KMS-11 (cell line): Measurements from ENCODE around the gene KCNMB2.
"Not testable (repeated sequence)": the region's sequence is repeated elsewhere in the genome, so short reads cannot be mapped to it uniquely, and the experiment has no call there.

Experiments used
- H2AFZ ChIP-seq: fragments of 200-600 bp; sonication (generic); 2 replicates; pipeline ENCODE4 v1.6.1; 2016; ENCODE audit warnings: antibody characterized with exemption, mixed run types, low read depth
- H3K27ac ChIP-seq: fragments of 200-600 bp; sonication (generic); 2 replicates; pipeline ENCODE4 v1.6.1; 2016; ENCODE audit warnings: mild to moderate bottlenecking, mixed run types
- H3K27me3 ChIP-seq: fragments of 200-600 bp; sonication (generic); 2 replicates; pipeline ENCODE4 v1.6.1; 2017; ENCODE audit warnings: mild to moderate bottlenecking, low read depth, mixed run types, moderate library complexity; ENCODE audit not compliant: insufficient read depth
- H3K36me3 ChIP-seq: fragments of 200-600 bp; sonication (generic); 2 replicates; pipeline ENCODE4 v1.6.1; 2017; ENCODE audit warnings: mild to moderate bottlenecking, mixed run types; ENCODE audit not compliant: insufficient read depth
- H3K4me1 ChIP-seq: fragments of 200-600 bp; sonication (generic); 2 replicates; pipeline ENCODE4 v1.6.1; 2016; ENCODE audit warnings: mild to moderate bottlenecking, low read depth, mixed run types; ENCODE audit not compliant: poor library complexity, severe bottlenecking
- H3K4me2 ChIP-seq: fragments of 200-600 bp; sonication (generic); 2 replicates; pipeline ENCODE4 v1.7.0; 2016; ENCODE audit warnings: mild to moderate bottlenecking, mixed run types
- H3K4me3 ChIP-seq: fragments of 200-600 bp; sonication (generic); IDR thresholded peaks from 2 replicates; pipeline ENCODE4 v1.6.1; 2017; ENCODE audit warnings: low read depth, low read length, mixed read lengths; ENCODE audit not compliant: insufficient read depth
- H3K79me2 ChIP-seq: fragments of 200-600 bp; sonication (generic); 2 replicates; pipeline ENCODE4 v1.6.1; 2016; ENCODE audit warnings: low read depth, mixed run types; ENCODE audit not compliant: insufficient read depth
- H3K9ac ChIP-seq: fragments of 200-600 bp; sonication (generic); 2 replicates; pipeline ENCODE4 v1.6.1; 2016; ENCODE audit warnings: mild to moderate bottlenecking, mixed run types
- H4K20me1 ChIP-seq: fragments of 200-600 bp; sonication (generic); 2 replicates; pipeline ENCODE4 v1.6.1; 2016; ENCODE audit warnings: mild to moderate bottlenecking, mixed run types; ENCODE audit not compliant: insufficient read depth
- CTCF ChIP-seq: fragments of 200-600 bp; sonication (generic); conservative IDR thresholded peaks from 2 replicates; pipeline ENCODE4 v1.6.1; 2017; ENCODE audit warnings: low read depth, mild to moderate bottlenecking, antibody characterized with exemption, low read length, moderate library complexity, mixed read lengths

KCNMB2 gene

GRCh38 chr3:178514401-178514800 is 21.8 kb upstream of the KCNMB2 start:
- Histone ChIP-seq H3K9ac (peak overlapping the region; percentile 53), H3K4me3 (no peak overlapping the region), H3K4me1 (peaks cover 93% of the 10 kb centered on the region)

DNA sequence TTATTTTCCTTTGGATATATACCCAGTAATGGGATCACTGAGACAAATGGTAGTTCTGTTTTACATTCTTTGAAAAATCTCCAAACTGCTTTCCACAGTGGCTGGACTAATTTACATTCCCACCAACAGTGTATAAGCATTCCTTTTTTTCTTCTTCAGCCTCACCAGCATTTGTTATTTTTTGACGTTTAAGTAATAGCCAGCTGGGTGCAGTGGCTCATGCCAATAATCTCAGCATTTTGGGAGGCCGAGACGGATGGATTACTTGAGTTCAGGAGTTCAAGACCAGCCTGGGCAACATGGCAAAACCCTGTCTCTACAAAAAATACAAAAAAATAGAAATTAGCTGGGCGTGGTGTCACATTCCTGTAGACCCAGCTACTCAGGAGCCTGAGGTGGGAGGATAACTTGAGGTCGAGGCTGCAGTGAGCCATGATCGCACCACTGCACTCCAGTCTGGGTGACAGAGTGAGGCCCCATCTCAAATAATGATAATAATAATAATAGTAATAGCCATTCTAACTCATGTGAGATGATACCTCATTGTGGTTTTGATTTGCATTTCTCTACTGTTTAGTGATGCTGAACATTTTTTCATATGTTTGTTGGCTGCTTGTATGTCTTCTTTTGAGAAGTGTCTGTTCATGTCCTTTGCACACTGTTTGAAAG is 21.0 kb upstream of the KCNMB2 start:
- not testable (repeated sequence) for H3K27me3 ChIP-seq, H4K20me1 ChIP-seq, H2AFZ ChIP-seq, H3K4me3 ChIP-seq, H3K36me3 ChIP-seq, H3K79me2 ChIP-seq
- H3K9ac ChIP-seq, result peak overlapping the region; percentile 53; the same call in 1 of the 2 replicates
- H3K4me2 ChIP-seq, result peak overlapping the region; percentile 69
- peak overlapping the region; percentile 90 for H3K27ac ChIP-seq
- H3K4me1 ChIP-seq, result peaks cover 99% of the 10 kb centered on the region

More at GRCh38 chr3:178514401-178514800, 21.8 kb upstream of the KCNMB2 start:
- Histone ChIP-seq H3K27me3 (no peaks in the 10 kb centered on the region), H4K20me1 (no peaks in the 10 kb centered on the region), H3K36me3 (no peaks in the 10 kb centered on the region), H3K79me2 (no peaks in the 10 kb centered on the region), H2AFZ (peak overlapping the region; percentile 42; the same call in 1 of the 2 replicates), H3K4me2 (peak overlapping the region; percentile 69), H3K27ac (peak overlapping the region; percentile 90)
- no peak for TF ChIP-seq CTCF

DNA sequence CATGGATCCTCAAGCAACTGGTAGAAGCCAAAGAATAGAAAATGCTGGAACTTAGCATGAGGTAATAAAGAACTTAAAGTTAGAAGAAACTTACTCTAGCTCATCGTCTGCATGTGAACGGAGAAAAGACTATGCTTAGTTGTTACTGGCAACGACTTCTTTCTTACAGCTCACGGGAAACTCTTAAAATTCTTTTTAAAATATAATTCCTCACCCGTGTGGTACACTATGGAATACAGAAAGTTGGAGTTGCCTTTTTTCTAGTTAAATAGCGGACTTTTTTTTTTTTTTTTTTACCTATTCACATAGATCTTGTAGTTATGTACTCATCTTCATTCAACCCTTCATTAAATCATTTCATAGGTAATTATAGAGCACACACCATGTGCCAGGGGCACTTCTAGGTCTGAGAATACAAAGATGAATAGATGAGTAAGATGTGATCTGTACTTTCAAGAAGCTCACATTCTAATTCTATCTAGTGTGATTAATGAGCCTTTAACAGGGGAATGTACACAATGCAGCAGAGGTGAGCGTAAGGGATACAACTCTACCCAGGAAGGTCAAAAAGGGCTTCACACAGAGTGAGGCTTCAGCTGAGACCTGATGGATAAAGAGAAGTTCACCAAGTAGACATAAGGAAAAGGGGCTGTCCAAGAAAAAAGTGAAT is 18.4 kb upstream of the KCNMB2 start:
- Histone ChIP-seq H3K27me3 (no peaks in the 10 kb centered on the region), H3K4me1 (peaks cover 99% of the 10 kb centered on the region), H3K9ac (peak overlapping the region; percentile 62; the same call in 1 of the 2 replicates), H3K4me2 (peak overlapping the region; percentile 69), H3K79me2 (no peaks in the 10 kb centered on the region), H2AFZ (peak overlapping the region; percentile 12; the same call in 1 of the 2 replicates), H3K27ac (peak overlapping the region; percentile 90), H3K36me3 (no peaks in the 10 kb centered on the region), H3K4me3 (no peak overlapping the region), H4K20me1 (no peaks in the 10 kb centered on the region)
- TF ChIP-seq CTCF, result no peak

- H3K4me3 ChIP-seq, result peak overlapping the region; percentile 83
- H2AFZ ChIP-seq, result peak overlapping the region; percentile 35
- peak overlapping the region; percentile 90 for H3K27ac ChIP-seq
- peak overlapping the region; percentile 62 for H3K9ac ChIP-seq
- H3K27me3 ChIP-seq, result no peaks in the 10 kb centered on the region
- no peak; the same call in 1 of the 2 replicates for TF ChIP-seq CTCF
- H3K4me1 ChIP-seq, result peaks cover 99% of the 10 kb centered on the region
- H3K4me2 ChIP-seq, result peak overlapping the region; percentile 69
- no peaks in the 10 kb centered on the region for H4K20me1 ChIP-seq
- H3K79me2 ChIP-seq, result no peaks in the 10 kb centered on the region
- H3K36me3 ChIP-seq, result no peaks in the 10 kb centered on the region
These were observed 17.4 kb upstream of the KCNMB2 start for GRCh38 chr3:178518660-178519396.
